GM21786 (cell line): ENCODE data around the gene CCL3.
"Not testable (repeated sequence)": the region's sequence is repeated elsewhere in the genome, so short reads cannot be mapped to it uniquely, and the experiment has no call there.

Experiments
- ATAC-seq: cut with Tn5 transposase; IDR thresholded peaks from one replicate; pipeline ENCODE4 v1.9.1; 2021; ENCODE audit not compliant: unreplicated experiment

CCL3 gene

DNA sequence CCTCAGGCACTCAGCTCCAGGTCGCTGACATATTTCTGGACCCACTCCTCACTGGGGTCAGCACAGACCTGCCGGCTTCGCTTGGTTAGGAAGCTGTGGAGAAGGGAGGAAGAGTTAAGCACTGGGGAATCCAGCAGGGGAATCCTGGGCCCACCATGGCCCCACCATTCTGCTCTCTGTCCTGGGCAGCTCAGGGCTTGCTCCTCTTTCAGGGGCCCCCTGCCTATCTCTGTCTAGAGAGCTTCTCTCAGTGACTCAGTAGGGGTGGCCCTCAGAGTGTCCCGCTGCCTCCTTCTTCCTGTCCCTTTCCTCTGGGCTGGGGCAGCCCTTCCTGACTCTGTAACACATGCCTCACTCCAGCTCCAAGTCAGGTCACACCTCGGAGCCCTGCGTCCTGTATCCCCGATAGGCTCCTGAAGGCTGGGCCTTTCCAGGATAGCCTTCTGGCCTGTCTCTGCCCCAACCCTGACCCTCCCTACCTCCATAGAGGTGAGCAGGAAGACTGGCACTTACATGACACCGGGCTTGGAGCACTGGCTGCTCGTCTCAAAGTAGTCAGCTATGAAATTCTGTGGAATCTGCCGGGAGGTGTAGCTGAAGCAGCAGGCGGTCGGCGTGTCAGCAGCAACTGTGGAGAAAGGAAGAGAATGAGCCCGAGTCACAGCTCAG, 1.1 kb downstream of the CCL3 start:
- no peak for ATAC-seq

DNA sequence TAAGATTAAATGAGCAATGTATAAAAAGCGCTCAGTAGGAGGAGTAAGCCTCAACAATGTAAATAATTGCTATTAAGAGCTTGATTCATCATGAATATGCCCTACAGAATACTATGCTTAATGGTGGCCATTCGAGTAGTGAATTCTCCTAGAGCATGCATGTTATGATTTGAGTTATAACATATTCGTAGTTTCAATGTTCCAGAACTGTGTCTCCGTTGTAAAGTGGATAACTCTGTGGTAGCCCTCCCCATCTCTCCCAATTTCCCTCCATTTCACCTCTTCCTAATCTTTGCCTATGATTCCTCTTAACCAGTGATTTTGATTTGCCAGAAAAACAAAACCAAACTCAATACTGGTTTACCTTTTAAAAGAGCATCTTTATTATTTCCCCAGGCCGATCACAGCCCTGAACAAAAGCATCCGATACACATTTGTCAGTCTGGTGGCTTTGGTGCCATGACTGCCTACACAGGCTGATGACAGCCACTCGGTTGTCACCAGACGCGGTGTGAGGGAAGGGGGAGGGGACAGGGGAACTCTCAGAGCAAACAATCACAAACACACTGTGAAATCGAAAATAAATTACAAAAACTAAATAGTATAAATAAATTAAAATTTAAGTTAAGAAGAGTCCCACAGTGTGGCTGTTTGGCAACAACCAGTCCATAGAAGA, 1.9 kb downstream of the CCL3 start:
- not testable (repeated sequence) for ATAC-seq

DNA sequence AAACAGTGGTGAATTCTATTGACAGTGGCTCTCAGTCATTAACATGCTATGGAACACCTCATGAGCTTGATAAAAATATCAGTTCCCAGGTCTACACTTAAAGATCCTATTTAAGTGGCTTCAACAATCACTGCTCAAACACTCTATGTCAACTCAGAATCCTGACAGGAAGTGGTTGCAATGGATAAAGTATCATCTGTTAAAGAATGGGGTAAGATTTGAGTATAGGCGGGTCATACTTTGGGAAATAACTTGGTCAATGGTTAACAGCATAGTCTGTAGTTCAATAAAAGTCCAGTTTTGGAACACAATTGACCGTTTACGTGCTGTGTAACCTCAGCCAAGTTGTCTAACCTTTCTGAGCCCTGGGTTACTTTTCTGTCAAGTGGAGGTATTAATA, 2.5 kb downstream of the CCL3 start:
- ATAC-seq, result not testable (repeated sequence)

DNA sequence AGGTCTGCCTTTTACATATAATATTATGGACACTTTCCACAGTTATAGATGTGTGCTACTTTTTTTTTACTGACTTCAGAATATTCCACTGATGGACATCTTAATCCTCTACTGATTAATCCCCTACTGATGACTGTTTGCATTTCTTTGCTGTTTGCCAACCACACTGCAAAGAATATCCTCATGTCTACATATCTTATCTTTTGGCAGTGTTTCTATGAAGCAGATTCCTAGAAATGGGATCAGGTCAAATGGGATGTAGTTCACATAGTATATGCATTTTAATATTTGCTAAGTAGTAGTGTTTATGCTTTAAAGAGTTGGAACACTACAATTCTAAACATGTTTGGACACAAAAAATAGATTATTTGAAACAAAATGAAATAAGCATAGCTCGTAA, 3.2 kb downstream of the CCL3 start:
- no peak for ATAC-seq

DNA sequence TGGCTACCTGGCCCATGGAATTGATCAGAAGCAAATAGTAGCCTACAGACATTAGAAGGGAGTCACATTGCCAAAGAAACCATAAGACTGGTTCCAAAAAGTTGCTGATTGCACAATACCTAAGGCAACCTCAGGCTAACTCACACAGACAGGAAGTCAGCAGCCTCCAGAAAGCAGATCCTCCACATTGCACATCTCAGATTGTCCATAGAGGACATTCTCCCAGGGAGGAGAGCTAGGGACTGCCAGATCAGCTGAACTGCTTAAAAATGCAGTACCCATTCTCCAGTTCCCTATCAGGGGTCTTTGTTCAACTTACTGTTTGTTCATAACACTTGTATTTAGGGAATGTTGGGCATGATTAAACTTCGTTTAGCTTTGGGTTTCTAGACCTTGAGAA, 4.2 kb downstream of the CCL3 start:
- no peak for ATAC-seq

DNA sequence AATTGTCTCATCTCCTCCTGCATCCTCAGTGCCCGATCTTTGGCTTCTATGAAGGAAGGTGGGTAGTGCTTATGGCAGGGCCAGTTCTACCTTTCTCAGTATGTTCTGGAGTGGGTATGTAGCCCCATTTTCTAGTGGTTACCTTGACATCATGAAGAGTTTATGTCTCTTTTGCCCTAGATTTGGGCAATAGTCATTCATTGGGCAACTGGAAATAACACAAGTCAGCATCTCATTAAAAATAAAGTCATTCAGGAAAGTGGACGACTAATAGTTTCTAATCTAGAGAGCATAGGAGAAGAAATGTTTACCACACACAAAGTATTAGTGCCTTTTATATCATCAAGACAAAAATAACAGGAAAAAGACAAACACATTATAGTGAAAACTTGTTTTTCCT, 6.3 kb downstream of the CCL3 start:
- ATAC-seq, result not testable (repeated sequence)

DNA sequence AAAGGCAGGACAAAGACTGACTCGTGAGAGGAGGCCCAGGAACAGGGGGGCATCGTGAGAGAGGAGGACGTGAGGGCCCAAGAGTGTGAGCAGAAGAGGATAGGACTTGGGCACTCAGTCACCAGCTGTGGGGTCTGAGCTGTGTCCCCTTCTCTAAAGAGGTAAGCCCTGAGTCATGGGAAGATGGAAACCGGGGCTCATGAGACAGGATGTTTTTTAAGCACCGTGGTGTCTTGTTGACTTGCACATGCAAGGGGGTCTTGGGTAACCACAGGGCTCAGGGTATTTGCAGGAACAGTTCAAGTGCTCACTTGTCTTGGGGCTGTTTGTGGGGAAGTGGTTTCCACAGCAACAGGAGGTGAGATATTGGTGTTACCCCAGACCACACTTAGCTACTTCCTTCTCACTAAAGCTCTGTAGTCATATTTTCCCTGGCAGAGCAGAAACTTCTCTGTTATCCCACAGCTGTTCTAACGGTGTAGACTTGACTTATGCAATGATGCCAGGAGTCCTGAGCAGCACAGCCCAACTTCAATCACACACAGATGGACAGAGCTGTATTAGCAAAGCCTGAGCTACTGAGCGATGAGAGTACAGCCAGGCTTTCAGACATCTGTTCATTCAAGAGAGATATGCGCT, 7.3 kb downstream of the CCL3 start:
- ATAC-seq, result peak; percentile 50

DNA sequence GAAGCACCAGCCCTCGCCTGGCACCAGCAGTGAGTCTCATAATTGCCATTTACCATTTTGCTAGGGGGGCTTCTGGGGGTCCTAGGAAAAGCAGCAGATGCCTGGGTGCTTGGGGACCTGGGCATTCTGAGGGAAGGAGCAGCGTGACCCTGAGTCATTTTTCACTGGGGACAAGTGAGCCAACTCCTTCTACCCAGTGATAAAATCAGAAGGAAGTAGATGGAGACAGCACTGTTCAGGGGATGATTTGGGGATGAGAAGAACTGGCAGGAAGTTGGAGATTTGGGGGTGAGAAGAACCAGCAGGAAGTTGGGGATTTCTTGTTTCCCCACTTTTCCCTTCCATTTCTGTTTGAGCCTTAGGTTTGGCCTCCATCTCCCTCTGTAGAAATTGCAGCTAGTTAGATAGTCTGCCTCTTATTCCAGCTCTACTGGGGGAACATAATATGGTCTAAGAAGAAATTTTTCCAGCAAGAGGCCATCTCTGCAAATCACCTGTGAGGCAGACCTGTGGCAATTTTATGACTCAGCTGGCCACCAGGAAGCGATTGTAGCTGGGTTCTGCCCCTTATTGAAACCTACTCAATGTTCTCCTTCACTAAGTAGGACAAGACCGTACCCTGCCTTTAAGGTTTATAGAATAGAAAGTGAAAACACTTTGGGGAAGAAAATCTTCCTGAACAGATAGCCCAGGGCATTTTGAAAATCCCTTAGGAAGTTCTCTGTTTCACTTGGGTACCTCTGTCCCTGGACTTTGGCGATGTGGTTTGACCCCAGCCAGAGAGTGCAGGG, 8.1 kb downstream of the CCL3 start:
- ATAC-seq, result peak; percentile 35

DNA sequence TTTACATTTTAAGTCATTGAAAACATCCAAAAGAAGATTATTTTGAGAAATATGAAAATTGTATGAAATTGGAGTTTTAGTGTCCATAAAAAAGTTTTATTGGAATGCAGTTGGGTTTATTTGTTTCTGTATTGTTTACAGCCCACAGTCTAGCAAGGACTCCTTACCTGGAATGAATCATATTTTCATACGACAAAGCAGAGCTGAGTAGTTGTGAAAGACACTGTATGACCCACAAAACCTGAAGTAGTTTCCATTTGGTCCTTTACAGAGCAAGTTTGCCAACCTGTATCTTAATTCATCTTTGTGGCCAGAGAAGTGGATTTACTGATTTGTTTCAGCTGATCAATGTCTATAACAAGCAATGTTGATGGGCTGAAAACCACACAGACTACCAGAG, 15.6 kb downstream of the CCL3 start:
- no peak for ATAC-seq

DNA sequence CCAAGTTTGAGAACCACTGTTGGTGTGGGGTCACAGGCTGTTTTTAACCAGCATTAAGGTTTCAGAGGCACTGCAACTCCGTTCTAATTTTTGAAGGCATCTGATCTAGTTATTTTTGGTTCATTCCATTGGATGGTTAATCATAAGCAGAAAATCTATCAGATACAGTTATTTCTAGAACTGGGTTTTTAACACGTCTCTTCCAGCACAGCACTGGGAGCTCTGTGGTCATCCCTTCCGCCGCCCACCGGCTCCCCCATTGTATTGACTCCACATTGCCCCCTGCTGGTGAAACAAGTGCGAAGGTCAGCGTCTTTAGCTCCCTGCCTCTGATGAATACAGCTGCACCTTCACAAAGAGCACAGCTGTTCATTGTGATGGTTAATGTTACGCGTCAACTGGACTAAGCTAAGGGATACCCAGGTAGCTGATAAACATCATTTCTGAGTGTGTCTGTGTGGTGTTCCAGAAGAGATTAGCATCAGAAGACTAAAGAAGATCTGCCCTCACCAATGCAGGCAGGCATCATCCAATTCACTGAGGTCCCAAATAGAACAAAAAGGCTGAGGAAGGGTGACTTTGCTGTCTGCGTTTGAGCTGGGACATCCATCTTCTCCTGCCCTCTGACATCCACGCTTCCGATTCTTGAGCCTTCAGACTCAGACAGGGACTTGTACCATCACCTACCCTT, 17.4 kb downstream of the CCL3 start:
- ATAC-seq, result peak; percentile 47

DNA sequence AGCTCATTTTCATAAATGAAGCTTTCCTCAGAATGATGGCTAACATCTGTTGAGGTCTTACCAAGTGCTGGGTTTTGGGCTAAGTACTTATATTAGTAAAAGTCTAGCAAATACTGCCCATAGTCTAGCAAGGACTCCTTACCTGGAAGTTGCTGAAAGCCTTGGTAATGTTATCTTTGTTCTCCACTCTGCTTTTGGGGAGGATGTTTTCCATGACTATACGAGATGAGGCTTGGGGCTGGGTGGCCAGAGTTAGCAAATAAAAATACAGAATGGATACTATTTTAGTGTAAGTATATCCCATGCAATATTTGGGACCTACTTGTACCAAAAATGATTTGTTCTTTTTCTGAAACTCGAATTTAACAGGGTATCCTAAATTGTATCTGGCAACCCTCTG, 18.2 kb downstream of the CCL3 start:
- ATAC-seq, result no peak

DNA sequence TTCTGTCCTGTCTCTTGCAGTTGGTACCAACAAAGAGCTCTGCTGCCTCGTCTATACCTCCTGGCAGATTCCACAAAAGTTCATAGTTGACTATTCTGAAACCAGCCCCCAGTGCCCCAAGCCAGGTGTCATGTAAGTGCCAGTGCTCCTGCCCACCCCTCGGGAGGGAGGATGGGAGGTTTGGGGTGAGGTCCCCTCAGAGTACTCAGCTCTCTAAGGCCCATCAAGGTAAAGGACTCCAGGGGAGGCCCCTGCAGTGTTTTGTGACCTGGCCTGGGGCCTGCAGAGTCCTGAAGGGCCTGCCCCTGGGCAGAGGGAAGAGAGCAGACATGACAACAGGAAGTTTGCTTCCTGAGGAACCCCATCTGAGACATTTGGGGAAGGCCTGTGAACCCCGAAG, 19.5 kb downstream of the CCL3 start:
- ATAC-seq, result no peak

DNA sequence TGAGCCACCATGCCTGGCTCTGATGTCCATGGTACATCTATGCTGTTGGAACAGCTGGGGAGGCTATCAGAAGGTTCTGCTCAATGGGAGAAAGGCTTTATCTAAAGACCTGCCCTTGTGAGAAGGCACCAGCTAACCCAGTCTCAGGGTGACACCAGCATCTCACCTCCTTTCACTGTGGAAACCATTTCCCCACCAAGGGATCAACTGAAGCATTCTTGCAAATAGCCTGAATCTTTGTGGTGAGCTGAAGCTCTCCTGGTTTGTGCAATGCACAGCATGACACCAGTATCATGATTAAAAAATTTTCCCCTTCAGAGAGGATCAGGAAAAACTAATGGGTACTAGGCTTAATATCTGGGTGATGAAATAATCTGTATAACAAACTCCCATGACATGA, 20.8 kb downstream of the CCL3 start:
- ATAC-seq, result no peak

DNA sequence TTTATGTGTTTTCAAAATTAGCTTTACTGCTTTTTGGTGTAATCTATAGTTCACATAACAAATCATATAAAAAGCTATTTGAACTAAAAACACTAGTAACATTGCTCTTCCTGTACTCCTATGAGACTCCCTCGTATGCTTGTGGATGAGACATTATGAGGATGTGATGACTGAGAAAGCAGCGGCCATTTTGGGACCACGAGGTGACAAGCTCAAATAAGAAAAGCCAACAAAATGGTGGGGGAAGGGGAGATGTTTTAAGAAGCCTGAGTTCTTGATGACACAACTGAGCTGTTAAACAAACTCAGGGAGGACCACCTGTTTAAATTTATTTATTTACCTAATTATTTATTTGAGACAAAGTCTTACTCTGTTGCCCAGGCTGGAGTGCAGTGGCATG, 21.4 kb downstream of the CCL3 start:
- no peak for ATAC-seq

DNA sequence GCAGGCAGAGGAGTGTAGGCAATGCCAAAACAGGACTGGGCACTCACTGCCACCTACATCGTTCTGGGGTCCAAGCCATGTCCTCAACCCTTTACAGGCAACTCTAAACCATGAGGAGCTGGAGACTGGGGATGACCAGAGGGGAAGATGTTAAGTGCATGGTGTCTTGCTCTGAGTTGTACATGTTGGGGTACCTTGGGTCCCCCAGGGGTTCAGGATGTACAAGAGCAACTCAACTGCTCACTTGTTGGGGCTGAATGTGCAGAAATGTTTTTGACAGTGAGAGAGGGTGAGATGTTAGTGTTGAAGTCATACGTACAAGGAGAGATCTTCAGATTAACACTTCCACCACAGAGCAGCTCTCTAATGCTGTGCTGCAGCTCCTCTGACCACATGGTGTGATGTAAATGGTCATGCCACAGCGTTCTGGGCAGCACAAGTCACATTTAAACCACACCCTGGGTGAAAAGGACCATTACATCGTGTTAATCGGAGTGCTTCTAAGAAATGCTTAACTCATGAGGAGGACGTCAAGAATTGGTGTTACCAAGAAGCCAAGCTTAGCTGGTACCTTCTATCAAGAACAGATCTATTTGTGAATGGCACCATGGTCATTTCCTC, 23.5 kb downstream of the CCL3 start:
- no peak for ATAC-seq

DNA sequence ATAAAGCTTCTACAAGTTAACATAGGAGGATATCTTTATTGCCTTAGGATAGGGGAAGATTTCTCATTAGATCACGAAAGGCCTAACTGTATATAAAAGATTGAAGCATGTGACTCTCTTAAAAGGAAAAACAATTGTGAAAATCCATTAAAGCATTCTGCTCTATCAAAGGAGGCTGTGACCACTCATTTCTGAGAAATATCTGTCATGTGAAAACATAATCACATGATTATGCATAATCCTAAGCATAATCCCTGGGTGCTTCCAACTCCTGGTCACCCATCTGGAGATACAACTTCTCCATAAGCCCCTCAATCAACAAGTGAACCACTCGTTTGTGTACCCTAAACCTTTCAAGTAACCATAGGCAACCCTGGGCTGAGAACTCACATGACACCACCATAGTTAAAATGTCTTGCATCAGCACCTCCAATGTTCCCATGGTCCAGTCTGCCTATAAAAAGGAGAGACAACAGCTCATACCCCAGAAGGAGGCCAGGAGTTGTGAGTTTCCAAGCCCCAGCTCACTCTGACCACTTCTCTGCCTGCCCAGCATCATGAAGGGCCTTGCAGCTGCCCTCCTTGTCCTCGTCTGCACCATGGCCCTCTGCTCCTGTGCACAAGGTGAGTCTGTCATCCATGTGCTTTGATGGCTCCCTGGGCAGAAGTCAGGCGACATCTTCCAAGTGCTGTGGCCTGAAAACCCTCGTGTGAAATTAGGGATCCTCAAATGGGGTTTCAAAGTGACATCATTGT, 26.0 kb downstream of the CCL3 start, which contains the start of gene CCL18:
Gene CCL18 (plus strand): TSS at position 487 of the 756 bp plus-strand sequence. CDS start 71 bp downstream, at position 558.
- ATAC-seq, result no peak

DNA sequence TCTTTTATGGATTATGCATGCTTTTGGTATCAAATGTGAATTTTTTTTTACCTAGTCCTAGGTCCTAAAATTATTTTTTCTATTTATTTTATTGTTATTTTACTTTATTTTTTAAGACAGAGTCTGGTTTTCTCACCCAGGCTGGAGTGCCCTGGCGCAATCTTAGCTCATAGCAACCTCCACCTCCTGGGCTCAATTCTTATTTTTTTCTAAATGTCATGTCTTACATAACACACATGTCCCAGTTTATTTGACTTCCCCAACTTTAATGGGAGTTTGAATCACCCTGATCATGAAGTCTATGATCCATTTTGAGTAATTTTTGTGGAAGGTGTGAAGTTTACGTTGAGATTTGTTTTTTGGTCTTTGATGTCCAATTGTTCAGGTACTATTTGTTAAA, 29.1 kb downstream of the CCL3 start:
- no peak for ATAC-seq

DNA sequence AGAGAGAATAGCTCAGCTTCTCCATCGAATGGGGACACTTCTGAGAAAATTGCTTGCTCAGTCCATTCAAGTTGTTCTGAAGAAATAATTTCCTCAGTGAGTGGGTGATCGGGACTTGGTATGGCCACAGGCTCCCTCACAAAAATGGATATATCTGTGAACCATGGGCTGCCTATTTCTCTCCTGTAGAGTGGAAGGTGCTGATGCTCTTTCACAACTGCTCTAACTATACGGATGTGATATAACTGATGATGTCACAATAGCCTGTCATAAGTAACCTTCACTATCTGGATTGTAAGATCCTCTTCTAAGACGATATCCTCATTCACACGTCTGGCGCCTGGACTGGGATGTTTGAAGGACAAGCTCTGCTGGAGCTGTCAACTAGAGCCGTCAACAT, 30.5 kb downstream of the CCL3 start:
- no peak for ATAC-seq

DNA sequence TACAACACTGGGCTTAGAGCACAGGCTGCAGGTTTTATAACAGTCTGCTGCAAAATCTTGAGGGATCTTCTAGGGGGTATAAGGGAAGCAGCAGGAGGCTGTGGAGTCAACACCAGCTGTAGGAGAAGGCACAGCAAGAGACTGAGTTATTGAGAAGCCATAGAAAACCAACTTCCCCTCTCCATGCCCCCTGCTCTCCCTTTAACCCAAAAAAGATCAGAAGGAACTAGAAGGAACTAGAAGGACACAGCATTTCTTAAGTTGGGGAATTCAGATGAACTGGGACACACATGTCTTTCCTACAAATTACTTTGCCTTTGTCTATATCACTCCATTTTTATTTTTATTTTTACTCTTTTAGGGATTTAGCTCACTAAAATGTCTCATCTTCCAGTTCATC, 32.0 kb downstream of the CCL3 start:
- no peak for ATAC-seq
